Neutrophil (primary cell): ENCODE data around the gene TCFL5.

ENCODE experiments used
- H3K27ac ChIP-seq: fragments of 200-600 bp; sonication (generic); 2 replicates; pipeline ENCODE4 v1.5.1; 2016; ENCODE audit warnings: mild to moderate bottlenecking, moderate library complexity
- H3K27me3 ChIP-seq: fragments of 200-600 bp; sonication (generic); 2 replicates; pipeline ENCODE4 v1.6.0; 2016; ENCODE audit warnings: mild to moderate bottlenecking
- H3K36me3 ChIP-seq: fragments of 200-600 bp; sonication (generic); 2 replicates; pipeline ENCODE4 v1.5.1; 2017
- H3K4me1 ChIP-seq, 2 experiments: fragments of 200-600 bp in 1 of 2; sonication (generic) in 1 of 2; 1 replicate in 1 of 2; 2 replicates in 1 of 2; pipeline versions ENCODE4 v1.5.1 to v1.6.1; 2013 to 2016; ENCODE audit warnings: low read depth in 1 of 2, low read length in 1 of 2, mild to moderate bottlenecking in 1 of 2, moderate library complexity in 1 of 2; ENCODE audit not compliant: control insufficient read depth in 1 of 2, insufficient read depth in 1 of 2
- H3K4me3 ChIP-seq, 2 experiments: fragments of 200-600 bp in 1 of 2; sonication (generic) in 1 of 2; 1 replicate in 1 of 2; 2 replicates in 1 of 2; pipeline ENCODE4 v1.5.1; 2013 to 2016; ENCODE audit warnings: low read depth in 1 of 2, low read length in 1 of 2, mild to moderate bottlenecking in 1 of 2, moderate library complexity in 1 of 2
- H3K9me3 ChIP-seq: fragments of 200-600 bp; sonication (generic); 2 replicates; pipeline ENCODE4 v1.5.1; 2016
- CTCF ChIP-seq: fragments of 200-600 bp; sonication (generic); IDR thresholded peaks from 2 replicates; pipeline ENCODE4 v1.5.1; 2016; ENCODE audit warnings: antibody characterized with exemption

TCFL5 gene

DNA sequence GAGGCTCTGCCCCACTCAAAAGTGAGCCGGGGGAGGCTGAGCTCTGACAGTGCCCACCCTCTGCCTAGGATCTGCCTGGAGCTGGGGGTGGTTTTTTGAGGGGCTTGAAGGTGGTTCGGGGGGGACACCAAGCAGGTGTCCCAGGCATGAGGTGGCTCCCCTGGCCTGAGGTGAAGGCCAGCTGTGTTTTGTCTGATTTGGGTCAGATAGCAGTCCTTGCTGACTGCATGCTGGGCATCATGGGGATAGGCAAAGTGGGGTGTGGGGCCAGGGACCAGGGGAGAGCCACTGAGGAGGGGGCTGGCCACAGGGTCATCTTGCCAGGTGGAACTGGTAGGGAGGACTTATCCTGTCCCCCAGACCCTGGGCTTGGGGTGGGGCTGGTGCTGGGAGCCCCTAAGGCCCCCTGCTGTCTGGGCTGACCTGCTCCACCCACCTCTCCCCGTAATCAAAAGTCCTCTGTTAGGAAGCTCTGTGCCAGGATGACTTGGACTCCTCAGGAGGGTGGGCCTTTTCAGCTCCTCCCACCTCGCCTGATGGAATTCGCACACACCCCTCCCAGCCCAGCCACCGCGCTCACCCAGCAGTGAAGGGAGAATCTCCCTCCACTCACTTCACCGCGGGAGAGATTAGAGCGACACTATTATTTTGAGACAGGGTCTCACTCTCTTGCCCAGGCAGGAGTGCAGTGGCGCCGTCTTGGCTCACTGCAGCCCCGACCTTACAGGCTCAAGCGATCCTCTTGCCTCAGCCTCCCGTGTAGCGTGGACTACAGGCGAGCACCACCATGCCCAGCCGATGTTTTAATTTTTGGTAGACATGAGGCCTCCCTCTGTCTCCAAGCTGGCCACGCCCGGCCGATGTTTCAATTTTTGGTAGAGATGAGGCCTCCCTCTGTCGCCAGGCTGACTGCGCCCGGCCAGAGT, 46.3 kb downstream of the TCFL5 start:
- Histone ChIP-seq H3K27me3 (peaks cover 65% of the 10 kb centered on the region), H3K4me1 (peaks cover 0 to 17% of the 10 kb centered on the region in 2 experiments), H3K27ac (no peak overlapping the region)

DNA sequence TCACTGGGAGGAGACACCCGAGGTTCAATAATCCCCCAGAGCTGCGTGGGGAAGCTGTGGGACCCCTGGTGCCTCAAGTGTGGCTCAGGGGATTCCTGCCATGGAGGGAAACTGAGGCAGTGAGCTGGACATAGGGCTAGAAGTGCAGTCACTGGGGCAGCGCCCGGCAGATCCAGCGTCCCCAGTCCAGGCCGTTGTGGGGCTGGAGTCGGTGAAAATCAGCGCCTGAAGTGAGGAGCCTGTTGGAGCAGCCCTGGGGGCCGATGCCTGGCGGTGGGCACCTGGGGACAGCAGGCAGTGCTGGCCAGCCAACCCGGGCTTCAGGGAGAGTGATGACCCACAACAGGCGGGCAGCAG, 46.9 kb downstream of the TCFL5 start:
- Histone ChIP-seq H3K4me3 (no peak overlapping the region), H3K4me1 (peaks cover 0 to 17% of the 10 kb centered on the region in 2 experiments), H3K27me3 (peaks cover 59% of the 10 kb centered on the region), H3K36me3 (peaks cover 45% of the 10 kb centered on the region), H3K9me3 (no peaks in the 10 kb centered on the region), H3K27ac (no peak overlapping the region)
- no peak for TF ChIP-seq CTCF

More for the DNA sequence above, 46.3 kb downstream of the TCFL5 start:
- Histone ChIP-seq H3K4me3 (no peak overlapping the region), H3K9me3 (no peaks in the 10 kb centered on the region), H3K36me3 (peaks cover 39% of the 10 kb centered on the region)
- no peak for TF ChIP-seq CTCF

DNA sequence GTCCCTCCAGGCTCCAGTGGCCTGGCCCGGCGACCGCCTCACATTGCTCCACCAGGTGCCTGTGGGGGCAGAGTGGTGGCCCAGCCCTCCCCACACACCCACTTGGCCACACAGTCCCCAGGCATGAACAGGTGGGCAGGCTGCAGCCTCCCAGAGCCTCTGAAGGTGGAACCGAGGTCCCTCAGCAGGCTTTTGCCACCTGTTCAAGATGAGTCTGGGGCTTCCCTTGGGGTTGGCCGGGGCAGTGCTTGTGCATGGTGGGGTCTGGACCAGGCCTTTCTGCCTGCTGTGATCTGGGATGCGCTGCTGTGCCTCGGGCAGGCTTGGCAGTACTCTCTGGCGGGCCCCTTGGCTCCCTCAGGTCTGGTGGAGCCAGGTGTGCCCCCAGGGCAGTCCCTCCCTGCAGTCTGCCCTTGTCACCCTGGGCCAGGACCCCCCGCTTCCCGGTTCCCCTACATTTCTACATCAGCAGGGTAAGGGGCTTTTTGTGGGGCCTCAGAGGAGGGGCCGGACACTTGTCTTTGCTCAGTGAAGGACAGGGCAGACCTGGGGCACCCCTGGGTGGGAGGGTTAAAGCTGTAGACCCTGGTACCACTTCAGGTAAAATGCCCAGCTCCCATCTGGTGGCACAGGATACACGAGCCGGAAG, 47.4 kb downstream of the TCFL5 start:
- peaks cover 54% of the 10 kb centered on the region for H3K27me3 ChIP-seq

GRCh38 chr20:62813588-62813987, 48.0 kb downstream of the TCFL5 start:
- H3K4me3 ChIP-seq = no peak overlapping the region
- H3K9me3 ChIP-seq = no peaks in the 10 kb centered on the region
- H3K4me1 ChIP-seq = peaks cover 0 to 17% of the 10 kb centered on the region in 2 experiments
- peaks cover 48% of the 10 kb centered on the region for H3K27me3 ChIP-seq
- peaks cover 56% of the 10 kb centered on the region for H3K36me3 ChIP-seq
- TF ChIP-seq CTCF = no peak
- no peak overlapping the region for H3K27ac ChIP-seq

More for the DNA sequence above, 47.4 kb downstream of the TCFL5 start:
- H3K4me3 ChIP-seq = no peak overlapping the region
- H3K9me3 ChIP-seq = no peaks in the 10 kb centered on the region
- TF ChIP-seq CTCF = no peak
- H3K4me1 ChIP-seq = peaks cover 0 to 17% of the 10 kb centered on the region in 2 experiments
- no peak overlapping the region for H3K27ac ChIP-seq
- peaks cover 50% of the 10 kb centered on the region for H3K36me3 ChIP-seq

DNA sequence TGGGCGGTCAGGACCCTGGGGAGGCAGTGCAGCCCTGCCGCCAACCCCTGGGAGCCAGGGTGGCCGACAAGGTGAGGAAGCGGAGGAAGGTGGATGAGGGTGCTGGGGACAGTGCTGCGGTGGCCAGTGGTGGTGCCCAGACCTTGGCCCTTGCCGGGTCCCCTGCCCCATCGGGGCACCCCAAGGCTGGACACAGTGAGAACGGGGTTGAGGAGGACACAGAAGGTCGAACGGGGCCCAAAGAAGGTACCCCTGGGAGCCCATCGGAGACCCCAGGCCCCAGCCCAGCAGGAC, 48.8 kb downstream of the TCFL5 start:
- Histone ChIP-seq H3K9me3 (no peaks in the 10 kb centered on the region), H3K27ac (no peak overlapping the region), H3K36me3 (peaks cover 63% of the 10 kb centered on the region), H3K4me3 (no peak overlapping the region), H3K4me1 (peaks cover 2 to 24% of the 10 kb centered on the region in 2 experiments), H3K27me3 (peaks cover 40% of the 10 kb centered on the region)
- TF ChIP-seq CTCF = no peak
